Cardiac septum (tissue), 1 donor: ENCODE data around the gene CCDC92. TPM values are rescaled to one million over a fixed set of nuclear protein-coding genes. Genes with fewer than 3 reads are reported as not detected.

Source experiments
- DNase-seq: peaks from one replicate; pipeline ENCODE4 v3.0.0-alpha.2; 2020; ENCODE audit warnings: low spot score
- intact Hi-C: fragments of 100-400 bp; cut with DNase I; formaldehyde crosslinking; loops from one replicate; pipeline ENCODE4 v1.14.0; 2022
- total RNA-seq: library from RNA; stranded (reverse); fragmentation: NEBNext Ultra II Directional; extraction: Animal tissue kit (Norgen Biotek cat#: 25700); gene quantifications from one replicate; pipeline ENCODE4 v1.2.1, GENCODE V29; 2021
- donor health status: DM: no; HTN: no; CAD: no.

CCDC92 gene
- total RNA-seq, 1 donor from 2014 or later: 48.3 TPM

DNA sequence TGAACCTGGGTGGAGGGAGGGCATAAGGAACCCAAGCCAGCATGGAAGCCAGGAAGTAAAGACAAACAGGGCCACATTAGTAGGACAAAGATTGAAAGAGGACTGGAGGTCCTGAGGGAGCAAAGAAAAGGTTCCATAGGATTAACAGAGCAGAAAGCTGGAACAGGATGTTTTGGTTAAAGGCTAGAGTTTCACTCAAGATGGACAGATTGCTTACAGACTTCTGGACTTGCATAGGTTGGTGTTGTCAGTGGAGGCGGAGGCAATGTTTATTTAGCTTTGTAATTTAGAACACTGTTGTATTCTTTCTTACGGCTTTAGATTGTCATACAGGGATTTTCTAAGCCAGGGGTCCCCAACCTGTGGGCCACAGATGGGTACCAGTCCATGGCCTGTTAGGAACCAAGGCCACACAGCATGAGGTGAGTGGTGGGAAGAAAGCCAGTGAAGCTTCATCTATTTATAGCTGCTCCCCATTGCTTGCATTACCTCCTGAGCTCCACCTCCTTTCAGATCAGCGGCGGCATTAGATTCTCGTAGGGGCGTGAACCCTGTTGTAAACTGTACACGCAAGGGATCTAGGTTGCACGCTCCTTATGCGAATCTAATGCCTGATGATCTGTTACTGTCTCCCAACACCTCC is 31.7 kb upstream of the CCDC92 start:
- no peak for DNase-seq
- intact Hi-C loops: no loop called here

- DNase-seq: no peak
- intact Hi-C loops: no loop called here
These were observed 30.0 kb upstream of the CCDC92 start for GRCh38 chr12:124002654-124003053.

DNA sequence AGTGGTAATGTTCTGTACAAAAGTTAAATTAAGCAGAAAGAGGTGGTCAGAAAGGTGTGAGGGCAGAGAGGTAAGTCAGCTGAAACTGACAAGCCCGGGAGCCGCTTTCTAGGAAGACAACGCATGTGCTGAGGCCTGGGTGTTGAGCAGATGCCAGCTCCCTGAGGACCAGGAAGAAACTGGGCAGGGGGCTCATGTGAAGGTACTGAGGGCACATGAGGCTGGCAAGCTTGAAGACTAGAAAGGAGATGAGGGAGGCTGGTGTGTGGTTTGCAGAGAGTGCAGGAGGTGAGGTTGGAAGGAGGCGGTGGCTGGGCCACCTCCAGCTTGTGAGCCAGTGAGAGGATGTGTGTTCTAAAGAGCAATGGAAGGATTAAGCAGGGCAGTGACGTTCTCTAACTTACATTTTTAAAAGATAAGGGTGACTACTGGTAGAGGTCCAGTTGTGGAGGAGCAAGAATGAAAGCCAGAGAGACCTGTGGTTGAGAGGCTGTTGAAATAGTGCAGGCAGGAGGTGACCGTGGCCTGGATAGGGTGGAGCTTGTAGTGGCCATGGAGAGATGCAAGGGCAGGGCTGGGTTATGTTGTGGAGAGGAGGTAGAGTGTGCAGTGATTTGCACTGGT is 29.5 kb upstream of the CCDC92 start:
- intact Hi-C loops: no loop called here
- no peak for DNase-seq

GRCh38 chr12:124001343-124001742 is 28.7 kb upstream of the CCDC92 start:
- DNase-seq: no peak
- intact Hi-C loops: no loop called here

GRCh38 chr12:124000111-124000510 is 27.5 kb upstream of the CCDC92 start:
- intact Hi-C loops: no loop called here
- DNase-seq: no peak

- no peak for DNase-seq
- intact Hi-C loops: no loop called here
These were observed 26.3 kb upstream of the CCDC92 start for GRCh38 chr12:123998991-123999359.

GRCh38 chr12:123998344-123998990 is 25.8 kb upstream of the CCDC92 start:
- intact Hi-C loops: no loop called here
- no peak for DNase-seq

DNA sequence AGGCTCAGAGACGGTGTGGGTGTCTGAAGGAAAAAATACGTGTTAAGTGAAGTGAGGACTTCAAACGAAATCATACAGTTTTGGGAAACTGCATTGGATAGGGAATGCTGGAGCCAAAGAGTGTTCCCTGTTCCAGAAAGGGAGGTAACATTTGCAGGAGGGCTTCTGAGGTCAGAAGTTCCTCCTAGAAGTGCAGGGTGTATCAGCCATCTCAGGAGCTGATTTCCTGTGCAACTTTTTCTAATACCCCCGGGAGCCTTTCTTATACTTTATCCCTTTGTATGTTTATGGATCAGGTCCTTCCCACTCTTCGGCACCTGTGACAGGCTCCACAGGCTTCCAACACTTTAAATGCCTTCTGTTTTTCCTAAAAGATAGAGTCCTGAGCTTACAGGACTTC is 25.3 kb upstream of the CCDC92 start:
- DNase-seq: no peak
- intact Hi-C loops: no loop called here

DNA sequence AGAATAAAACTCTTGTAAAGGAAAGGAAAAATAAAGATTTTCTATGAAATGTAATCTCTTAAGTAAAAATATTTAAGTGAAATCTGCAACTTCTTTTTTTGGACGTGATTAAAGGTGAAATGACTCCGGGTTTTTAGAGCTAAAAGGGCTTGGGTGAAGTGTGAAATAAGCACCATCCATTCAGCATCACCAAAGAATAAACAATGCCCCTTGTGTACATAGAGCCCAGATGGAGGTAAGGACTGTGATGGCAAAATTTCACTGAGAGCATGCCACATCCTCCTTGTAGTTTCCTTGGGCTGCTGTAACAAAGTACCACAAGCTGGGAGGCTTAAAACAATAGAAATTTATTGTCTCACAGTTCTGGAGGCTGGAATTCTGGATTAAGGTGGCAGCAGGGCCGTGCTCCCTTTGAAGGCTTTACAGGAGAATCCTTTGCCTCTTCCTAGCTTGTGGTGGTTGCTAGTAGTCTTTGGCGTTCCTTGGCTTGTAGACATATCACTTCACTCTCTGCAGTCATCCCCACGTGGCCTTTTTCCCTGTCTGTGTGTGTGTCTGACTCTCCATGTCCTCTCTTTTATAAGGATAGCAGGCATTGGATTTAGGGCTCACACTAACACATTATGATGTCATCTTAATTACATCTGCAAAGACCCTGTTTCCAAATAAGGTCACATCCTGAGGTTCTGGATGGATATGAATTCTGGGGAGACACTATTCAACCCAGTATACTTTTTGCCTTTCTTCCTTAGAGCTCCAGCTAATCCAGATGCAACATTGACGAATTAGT is 24.6 kb upstream of the CCDC92 start:
- DNase-seq: no peak
- intact Hi-C loops: no loop called here

- intact Hi-C loops: no loop called here
- no peak for DNase-seq
These were observed 23.9 kb upstream of the CCDC92 start for GRCh38 chr12:123996581-123996980.

GRCh38 chr12:123995023-123995748 is 22.6 kb upstream of the CCDC92 start:
- intact Hi-C loops: no loop called here
- DNase-seq: no peak

GRCh38 chr12:123992118-123992825 is 19.6 kb upstream of the CCDC92 start:
- intact Hi-C loops: no loop called here
- no peak for DNase-seq

GRCh38 chr12:123991372-123991951 is 18.8 kb upstream of the CCDC92 start:
- DNase-seq: no peak

DNA sequence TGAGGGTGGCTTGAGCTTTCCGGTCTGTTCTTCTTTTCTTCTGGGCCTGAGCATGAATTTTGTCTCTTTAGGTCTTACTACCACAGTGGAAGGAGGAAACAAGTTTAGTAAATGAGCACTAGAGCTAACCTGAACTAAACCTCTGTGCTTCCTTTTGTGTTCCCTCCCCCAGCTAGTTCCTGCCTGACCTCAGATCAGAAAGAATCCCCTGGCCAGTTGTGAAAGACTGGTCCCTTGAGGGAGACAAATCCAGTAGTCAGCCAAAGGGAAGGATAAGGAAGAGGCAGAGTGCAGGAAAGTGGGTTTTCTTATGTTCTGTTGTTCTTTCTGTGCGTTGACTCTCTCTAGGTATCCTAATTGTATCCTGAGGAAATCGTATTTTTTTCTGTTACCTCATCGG is 17.9 kb upstream of the CCDC92 start:
- intact Hi-C loops: no loop called here
- no peak for DNase-seq

More at GRCh38 chr12:123991372-123991951, 18.8 kb upstream of the CCDC92 start:
- intact Hi-C loops: no loop called here

DNA sequence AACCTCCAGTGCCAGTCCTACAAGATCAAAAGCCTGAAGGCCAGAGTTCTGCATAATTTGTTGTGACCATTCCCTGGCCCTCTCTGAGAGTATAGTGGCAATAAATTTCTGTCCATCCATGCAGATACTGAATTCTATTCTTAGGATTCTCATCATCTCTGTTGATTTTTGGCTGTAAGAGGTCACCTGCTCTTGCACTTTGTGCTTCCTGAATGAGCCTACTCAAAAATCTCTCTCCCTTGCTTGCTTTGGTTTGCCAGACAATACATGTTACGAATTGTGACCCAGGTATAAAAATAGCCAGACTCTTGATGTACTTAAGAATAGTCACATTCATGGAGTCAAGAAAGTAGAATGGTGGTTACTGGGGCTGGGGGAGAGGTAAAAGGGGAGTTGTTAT is 17.1 kb upstream of the CCDC92 start:
- intact Hi-C loops: loop anchor here (2.0 to 10.0 kb wide), 3 partner anchors 17 to 335 kb away; partner anchors contain the start of genes CCDC92 and ZNF664
- no peak for DNase-seq

DNA sequence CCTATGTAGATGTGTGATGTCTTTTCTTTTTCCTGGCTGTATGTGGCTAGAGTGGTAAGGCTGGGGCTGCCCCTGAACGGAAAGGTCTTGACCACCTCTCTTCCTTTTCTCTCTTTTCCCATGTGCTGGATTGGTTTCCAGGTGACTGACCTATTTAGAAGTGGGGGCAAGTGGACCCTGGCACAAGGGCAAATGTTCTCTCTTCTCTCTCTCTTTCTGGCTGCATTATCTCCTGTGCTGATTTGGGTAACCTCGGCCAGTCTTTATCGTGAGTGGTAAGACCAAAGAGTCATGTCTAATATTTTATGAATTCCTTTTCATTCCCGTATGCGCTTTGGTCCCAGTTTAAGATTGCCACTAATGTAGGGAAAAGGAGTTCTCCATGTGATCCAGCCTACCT is 16.5 kb upstream of the CCDC92 start:
- no peak for DNase-seq
- intact Hi-C loops: loop anchor here (2.0 to 10.0 kb wide), 3 partner anchors 16 to 334 kb away; partner anchors contain the start of genes CCDC92 and ZNF664

GRCh38 chr12:123987022-123987421 is 14.4 kb upstream of the CCDC92 start:
- intact Hi-C loops: loop anchor here (5.0 to 10.0 kb wide), 2 partner anchors 40 to 332 kb away; no protein-coding TSS in a partner anchor
- DNase-seq: no peak

DNA sequence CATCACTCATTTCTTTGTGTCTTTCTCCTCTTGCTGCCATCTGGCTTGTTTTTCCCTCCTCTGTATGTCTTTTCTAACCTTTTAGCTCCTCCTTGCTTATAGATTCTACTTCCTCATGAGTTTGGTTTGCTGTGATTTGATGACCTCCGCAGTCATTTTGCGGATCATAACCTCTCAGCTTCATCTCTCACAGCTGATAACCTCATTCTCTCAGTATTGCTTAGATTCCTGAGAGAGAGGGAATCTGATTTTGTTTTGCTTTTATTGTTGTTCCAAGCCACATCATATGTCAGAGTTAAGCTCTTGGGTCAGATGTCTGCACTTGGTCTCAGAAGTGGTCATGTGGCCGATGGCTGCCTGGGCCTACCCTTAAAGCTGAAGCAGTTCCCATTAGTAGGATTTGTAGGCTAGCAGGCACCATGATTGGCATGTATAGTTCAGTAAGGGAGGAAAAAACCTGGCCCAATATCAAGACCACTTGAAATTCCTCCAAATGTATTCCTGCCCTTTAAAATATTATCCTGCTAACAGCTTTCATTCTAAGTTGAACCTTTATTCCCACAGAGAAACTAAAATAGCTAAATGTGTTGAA is 13.8 kb upstream of the CCDC92 start:
- intact Hi-C loops: loop anchor here (5.0 to 10.0 kb wide), 2 partner anchors 41 to 332 kb away; no protein-coding TSS in a partner anchor
- no peak for DNase-seq
